RKO (cell line): Measurements from ENCODE around the gene CGNL1.

Source experiments
- DNase-seq: peaks from one replicate; pipeline ENCODE4 v3.0.0-alpha.2; 2016; ENCODE audit warnings: low spot score

CGNL1 gene

DNA sequence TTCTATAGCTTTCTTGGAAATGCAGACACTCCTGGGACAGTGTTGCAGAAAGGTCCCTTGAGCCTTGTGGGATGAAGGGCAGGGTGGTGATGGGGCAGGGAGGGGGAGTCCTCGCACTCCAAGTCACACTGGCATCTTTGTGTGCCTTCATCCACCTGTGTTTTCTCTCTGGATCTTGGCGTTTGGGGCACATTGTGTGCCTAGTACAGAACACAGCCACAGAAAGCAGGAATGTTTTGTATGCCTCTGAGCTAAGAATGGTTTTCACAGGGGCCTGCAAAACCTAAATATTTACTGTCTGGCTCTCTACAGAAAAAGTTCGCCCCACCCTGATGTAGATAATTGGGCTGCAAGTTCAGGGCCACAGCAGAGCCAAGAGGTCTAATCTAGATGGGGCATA is 221.1 kb downstream of the CGNL1 start:
- no peak for DNase-seq

DNA sequence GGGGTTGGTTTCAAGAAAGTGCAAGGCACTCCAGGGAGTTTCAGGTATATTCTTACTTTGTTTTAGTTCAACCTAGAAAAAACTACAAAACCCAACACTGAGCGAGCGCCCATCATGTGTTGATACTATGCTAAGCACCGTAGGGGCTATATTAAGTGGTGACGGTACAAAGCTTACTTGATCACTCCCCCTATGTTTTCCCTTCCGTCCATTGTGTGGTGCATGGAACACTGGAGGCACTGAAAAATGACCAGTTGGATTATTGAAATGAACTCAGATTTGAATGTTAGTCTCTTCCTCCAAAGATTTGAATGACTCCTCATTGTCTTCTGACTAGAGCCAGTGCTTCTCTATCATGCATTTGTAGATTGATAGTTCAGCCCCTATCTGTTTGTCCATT is 222.0 kb downstream of the CGNL1 start:
- DNase-seq, result no peak

DNA sequence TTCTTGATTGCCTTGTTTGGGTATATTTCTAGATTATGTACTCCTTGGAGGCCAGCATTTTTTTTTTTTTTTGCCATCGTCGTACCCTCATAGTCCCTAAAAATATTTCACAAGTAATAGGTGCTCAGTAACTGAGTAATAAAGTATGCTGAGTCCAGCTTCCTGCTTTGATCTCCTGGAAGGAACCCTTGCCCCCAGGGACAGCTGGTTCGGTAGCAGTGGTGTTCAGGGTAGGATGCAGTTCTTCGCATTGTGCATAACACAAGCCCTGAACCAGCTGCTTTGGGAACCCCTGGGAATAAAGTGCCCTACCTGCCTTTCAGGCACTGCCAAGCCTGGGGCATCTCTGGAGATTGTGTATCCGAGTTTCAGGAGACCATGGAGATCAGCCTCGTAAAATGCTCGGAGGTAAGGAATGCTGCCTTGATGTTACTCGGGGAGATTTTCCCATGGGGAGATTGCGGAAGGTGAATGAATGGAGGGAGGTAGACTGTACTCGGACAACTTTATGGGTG is 223.0 kb downstream of the CGNL1 start:
- DNase-seq, result no peak

DNA sequence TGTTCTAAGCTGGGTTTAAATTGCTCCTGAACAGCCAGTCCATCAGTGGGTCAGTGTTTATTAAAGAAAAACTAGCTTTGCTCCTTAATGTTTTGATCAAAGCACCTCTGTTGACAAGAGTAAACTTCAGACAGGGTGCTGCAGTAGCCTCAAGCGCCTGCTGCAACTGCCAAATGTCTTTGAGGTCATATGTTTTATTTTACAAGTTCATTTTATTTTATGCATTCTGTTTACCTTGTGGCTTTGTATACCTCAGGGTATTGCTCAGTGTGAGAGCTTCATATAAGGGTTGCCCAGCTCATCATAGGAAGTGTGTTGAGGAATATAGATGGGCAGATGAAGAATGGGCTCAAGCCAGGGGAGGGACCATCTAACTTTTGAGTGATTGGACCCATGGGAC is 223.9 kb downstream of the CGNL1 start:
- no peak for DNase-seq
